Superior temporal gyrus (tissue), 1 donor: ENCODE data around the gene FZD8.
"Not testable (repeated sequence)": the region's sequence is repeated elsewhere in the genome, so short reads cannot be mapped to it uniquely, and the experiment has no call there.

Experiments used
- DNase-seq: peaks from one replicate; pipeline ENCODE4 v3.0.0-alpha.2; 2016; ENCODE audit errors: extremely low spot score

The FZD8 gene

GRCh38 chr10:35642035-35642792, at the start of gene FZD8:
FZD8 (minus strand) TSS chr10:35642296; CDS start chr10:35641429, 867 bp downstream.
- DNase-seq, result peak; percentile 93

GRCh38 chr10:35691522-35692236, 49.6 kb upstream of the FZD8 start:
- DNase-seq, result no peak

- no peak for DNase-seq
Observed at GRCh38 chr10:35690534-35690933, 48.4 kb upstream of the FZD8 start.

GRCh38 chr10:35685858-35686257, 43.8 kb upstream of the FZD8 start:
- DNase-seq, result not testable (repeated sequence)

GRCh38 chr10:35685402-35685801, 43.3 kb upstream of the FZD8 start:
- no peak for DNase-seq

GRCh38 chr10:35684586-35684985, 42.5 kb upstream of the FZD8 start:
- no peak for DNase-seq

- DNase-seq, result no peak
Observed at GRCh38 chr10:35675846-35676245, 33.8 kb upstream of the FZD8 start.

GRCh38 chr10:35674843-35675242, 32.7 kb upstream of the FZD8 start:
- DNase-seq, result no peak

- DNase-seq, result no peak
Observed at GRCh38 chr10:35668865-35669650, 27.0 kb upstream of the FZD8 start.

- no peak for DNase-seq
Observed at GRCh38 chr10:35667971-35668370, 25.9 kb upstream of the FZD8 start.

GRCh38 chr10:35667270-35667889, 25.3 kb upstream of the FZD8 start:
- no peak for DNase-seq

- DNase-seq, result no peak
Observed at GRCh38 chr10:35661236-35661635, 19.1 kb upstream of the FZD8 start.

GRCh38 chr10:35659456-35659855, 17.4 kb upstream of the FZD8 start:
- DNase-seq, result no peak

GRCh38 chr10:35657621-35658020, 15.5 kb upstream of the FZD8 start:
- no peak for DNase-seq

GRCh38 chr10:35652824-35653223, 10.7 kb upstream of the FZD8 start:
- DNase-seq, result no peak

- no peak for DNase-seq
Observed at GRCh38 chr10:35650894-35651293, 8.8 kb upstream of the FZD8 start.

GRCh38 chr10:35644050-35644950, 2.2 kb upstream of the FZD8 start:
- DNase-seq, result peak; percentile 42

- peak; percentile 58 for DNase-seq
Observed at GRCh38 chr10:35643151-35644049, 1.3 kb upstream of the FZD8 start.

GRCh38 chr10:35642793-35643114, 658 bp upstream of the FZD8 start:
- no peak for DNase-seq

- no peak for DNase-seq
Observed at GRCh38 chr10:35641676-35642034, 441 bp downstream of the FZD8 start.
